WTC11 (cell line): Measurements from ENCODE around the gene KIF17. TPM values are rescaled to one million over a fixed set of nuclear protein-coding genes. Genes with fewer than 3 reads are reported as not detected.

Source experiments
- ATAC-seq: fragments of 200-7000 bp; cut with Tn5 transposase; 2 replicates; pipeline ENCODE4 v1.10.0; 2021; ENCODE audit warnings: mild to moderate bottlenecking, moderate library complexity
- CTCF ChIA-PET: fragments of 300-600 bp; sonication (Branson Sonifier 250); formaldehyde crosslinking; loops from one replicate; lab custom pipeline; 2021; ENCODE audit warnings: antibody characterized with exemption; lab: Charles Lee
- POLR2A ChIA-PET: fragments of 350-600 bp; sonication (Branson Sonifier 250); formaldehyde crosslinking; loops from one replicate; lab custom pipeline; 2021; ENCODE audit warnings: antibody characterized with exemption; lab: Charles Lee
- DNase-seq: peaks from one replicate; pipeline ENCODE4 v3.0.0; 2021; ENCODE audit warnings: low spot score
- H3K27ac Mint-ChIP-seq: 2 replicates; pipeline ENCODE4 v1.8.0; 2021; ENCODE audit warnings: mixed read lengths
- H3K27me3 Mint-ChIP-seq: 2 replicates; pipeline ENCODE4 v1.8.0; 2021; ENCODE audit warnings: low read depth, mild to moderate bottlenecking, moderate library complexity, mixed read lengths
- H3K36me3 Mint-ChIP-seq: 2 replicates; pipeline ENCODE4 v1.8.0; 2021; ENCODE audit warnings: mixed read lengths
- H3K4me1 Mint-ChIP-seq: 2 replicates; pipeline ENCODE4 v1.8.0; 2022; ENCODE audit warnings: mixed read lengths
- H3K4me3 Mint-ChIP-seq: 2 replicates; pipeline ENCODE4 v1.8.0; 2021; ENCODE audit warnings: mild to moderate bottlenecking, moderate library complexity, mixed read lengths
- H3K9me3 Mint-ChIP-seq: 2 replicates; pipeline ENCODE4 v1.8.0; 2021; ENCODE audit warnings: mixed read lengths
- ARID4B ChIP-seq: sonication (generic); formaldehyde crosslinking; IDR thresholded peaks from 2 replicates; pipeline ENCODE4 v1.8.0; 2023; ENCODE audit warnings: missing genetic modification reagents, mild to moderate bottlenecking, borderline replicate concordance
- HMGA2 ChIP-seq: fragments of 250-450 bp; sonication (Bioruptor Pico); IDR thresholded peaks from 2 replicates; pipeline ENCODE4 v1.4.0; 2021; ENCODE audit warnings: mild to moderate bottlenecking, moderate library complexity
- NFE2L1 ChIP-seq: sonication (generic); formaldehyde crosslinking; IDR thresholded peaks from 2 replicates; pipeline ENCODE4 v1.8.1; 2023; ENCODE audit warnings: missing genetic modification reagents
- OVOL2 ChIP-seq: fragments of 250-450 bp; sonication (Bioruptor Pico); IDR thresholded peaks from 2 replicates; pipeline ENCODE4 v1.9.0; 2021; ENCODE audit warnings: mild to moderate bottlenecking, borderline replicate concordance
- PRDM15 ChIP-seq: sonication (generic); formaldehyde crosslinking; IDR thresholded peaks from 2 replicates; pipeline ENCODE4 v1.8.0; 2022; ENCODE audit warnings: missing genetic modification reagents
- TEAD4 ChIP-seq: sonication (generic); formaldehyde crosslinking; IDR thresholded peaks from 2 replicates; pipeline ENCODE4 v1.8.0; 2022; ENCODE audit warnings: mild to moderate bottlenecking, missing genetic modification reagents
- total RNA-seq: library from RNA; stranded (reverse); gene quantifications from 3 replicates; pipeline ENCODE4 v1.2.3, GENCODE V29; 2021
- TF ChIP-seq, protein P1 (sequence below): sonication (generic); formaldehyde crosslinking; IDR thresholded peaks from 2 replicates; pipeline ENCODE4 v1.8.0; 2023; ENCODE audit warnings: mild to moderate bottlenecking, missing genetic modification reagents
- TF ChIP-seq, protein P2 (sequence below): sonication (generic); formaldehyde crosslinking; conservative IDR thresholded peaks from 2 replicates; pipeline ENCODE4 v1.8.1; 2023; ENCODE audit warnings: mild to moderate bottlenecking, low read depth, missing genetic modification reagents, moderate library complexity
- TF ChIP-seq, protein P3 (sequence below): sonication (generic); formaldehyde crosslinking; IDR thresholded peaks from 2 replicates; pipeline ENCODE4 v1.8.0; 2022; ENCODE audit warnings: mild to moderate bottlenecking, missing genetic modification reagents

The KIF17 gene
- total RNA-seq, 1 experiment from 2014 or later = 8.1 TPM

DNA sequence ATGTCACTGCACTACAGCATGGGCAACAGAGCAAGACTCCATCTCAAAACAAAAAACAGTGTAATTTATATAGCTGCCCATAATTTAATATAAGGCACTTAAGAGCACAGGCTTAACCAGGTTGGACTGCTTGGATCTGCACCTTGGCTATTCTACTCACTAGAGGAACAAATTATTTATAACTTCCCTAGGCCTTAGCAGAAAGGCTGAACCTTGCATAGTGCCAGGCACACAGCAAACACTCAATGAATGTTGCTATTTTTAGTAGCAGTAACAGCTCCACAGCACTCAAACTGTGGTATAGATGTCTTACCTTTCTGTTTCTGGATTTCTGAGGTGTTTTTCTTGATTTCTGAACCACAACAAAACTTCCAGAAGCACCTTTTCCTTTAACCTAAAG lies 49.5 kb upstream of the KIF17 start (continued):
- TF ChIP-seq, protein P1, sequence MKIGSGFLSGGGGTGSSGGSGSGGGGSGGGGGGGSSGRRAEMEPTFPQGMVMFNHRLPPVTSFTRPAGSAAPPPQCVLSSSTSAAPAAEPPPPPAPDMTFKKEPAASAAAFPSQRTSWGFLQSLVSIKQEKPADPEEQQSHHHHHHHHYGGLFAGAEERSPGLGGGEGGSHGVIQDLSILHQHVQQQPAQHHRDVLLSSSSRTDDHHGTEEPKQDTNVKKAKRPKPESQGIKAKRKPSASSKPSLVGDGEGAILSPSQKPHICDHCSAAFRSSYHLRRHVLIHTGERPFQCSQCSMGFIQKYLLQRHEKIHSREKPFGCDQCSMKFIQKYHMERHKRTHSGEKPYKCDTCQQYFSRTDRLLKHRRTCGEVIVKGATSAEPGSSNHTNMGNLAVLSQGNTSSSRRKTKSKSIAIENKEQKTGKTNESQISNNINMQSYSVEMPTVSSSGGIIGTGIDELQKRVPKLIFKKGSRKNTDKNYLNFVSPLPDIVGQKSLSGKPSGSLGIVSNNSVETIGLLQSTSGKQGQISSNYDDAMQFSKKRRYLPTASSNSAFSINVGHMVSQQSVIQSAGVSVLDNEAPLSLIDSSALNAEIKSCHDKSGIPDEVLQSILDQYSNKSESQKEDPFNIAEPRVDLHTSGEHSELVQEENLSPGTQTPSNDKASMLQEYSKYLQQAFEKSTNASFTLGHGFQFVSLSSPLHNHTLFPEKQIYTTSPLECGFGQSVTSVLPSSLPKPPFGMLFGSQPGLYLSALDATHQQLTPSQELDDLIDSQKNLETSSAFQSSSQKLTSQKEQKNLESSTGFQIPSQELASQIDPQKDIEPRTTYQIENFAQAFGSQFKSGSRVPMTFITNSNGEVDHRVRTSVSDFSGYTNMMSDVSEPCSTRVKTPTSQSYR (CRISPR knock-in tag) = no peak
- TF ChIP-seq HMGA2 = no peak
- no peak for TF ChIP-seq NFE2L1
- TF ChIP-seq, protein P2, sequence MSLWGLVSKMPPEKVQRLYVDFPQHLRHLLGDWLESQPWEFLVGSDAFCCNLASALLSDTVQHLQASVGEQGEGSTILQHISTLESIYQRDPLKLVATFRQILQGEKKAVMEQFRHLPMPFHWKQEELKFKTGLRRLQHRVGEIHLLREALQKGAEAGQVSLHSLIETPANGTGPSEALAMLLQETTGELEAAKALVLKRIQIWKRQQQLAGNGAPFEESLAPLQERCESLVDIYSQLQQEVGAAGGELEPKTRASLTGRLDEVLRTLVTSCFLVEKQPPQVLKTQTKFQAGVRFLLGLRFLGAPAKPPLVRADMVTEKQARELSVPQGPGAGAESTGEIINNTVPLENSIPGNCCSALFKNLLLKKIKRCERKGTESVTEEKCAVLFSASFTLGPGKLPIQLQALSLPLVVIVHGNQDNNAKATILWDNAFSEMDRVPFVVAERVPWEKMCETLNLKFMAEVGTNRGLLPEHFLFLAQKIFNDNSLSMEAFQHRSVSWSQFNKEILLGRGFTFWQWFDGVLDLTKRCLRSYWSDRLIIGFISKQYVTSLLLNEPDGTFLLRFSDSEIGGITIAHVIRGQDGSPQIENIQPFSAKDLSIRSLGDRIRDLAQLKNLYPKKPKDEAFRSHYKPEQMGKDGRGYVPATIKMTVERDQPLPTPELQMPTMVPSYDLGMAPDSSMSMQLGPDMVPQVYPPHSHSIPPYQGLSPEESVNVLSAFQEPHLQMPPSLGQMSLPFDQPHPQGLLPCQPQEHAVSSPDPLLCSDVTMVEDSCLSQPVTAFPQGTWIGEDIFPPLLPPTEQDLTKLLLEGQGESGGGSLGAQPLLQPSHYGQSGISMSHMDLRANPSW (CRISPR knock-in tag) = no peak

DNA sequence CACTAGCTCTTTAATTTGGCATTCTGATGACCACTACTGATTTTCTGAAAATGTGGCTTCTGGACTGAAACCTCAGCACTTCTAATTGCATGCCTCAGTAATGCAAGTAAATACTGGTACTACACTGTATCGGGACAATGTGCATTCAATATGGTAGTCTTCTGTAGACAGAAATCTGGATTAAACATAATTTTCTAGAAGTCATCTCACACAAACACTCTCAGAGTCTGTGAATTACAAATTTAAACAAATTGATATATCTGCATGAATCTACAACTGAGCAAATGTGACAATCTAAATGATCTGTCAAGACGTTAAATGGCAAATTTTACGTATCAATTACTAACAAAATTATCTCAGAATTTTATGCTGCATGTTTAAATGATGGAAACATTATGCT lies 45.6 kb upstream of the KIF17 start:
- POLR2A ChIA-PET = no interaction called here
- peaks cover 9% of the 10 kb centered on the region; the same call in 1 of the 2 replicates for H3K4me1 Mint-ChIP-seq
- H3K27me3 Mint-ChIP-seq = no peaks in the 10 kb centered on the region
- H3K36me3 Mint-ChIP-seq = peaks cover 83% of the 10 kb centered on the region
- no peak overlapping the region for H3K4me3 Mint-ChIP-seq
- no peak overlapping the region for H3K27ac Mint-ChIP-seq
- DNase-seq = no peak
- TF ChIP-seq, protein P3, sequence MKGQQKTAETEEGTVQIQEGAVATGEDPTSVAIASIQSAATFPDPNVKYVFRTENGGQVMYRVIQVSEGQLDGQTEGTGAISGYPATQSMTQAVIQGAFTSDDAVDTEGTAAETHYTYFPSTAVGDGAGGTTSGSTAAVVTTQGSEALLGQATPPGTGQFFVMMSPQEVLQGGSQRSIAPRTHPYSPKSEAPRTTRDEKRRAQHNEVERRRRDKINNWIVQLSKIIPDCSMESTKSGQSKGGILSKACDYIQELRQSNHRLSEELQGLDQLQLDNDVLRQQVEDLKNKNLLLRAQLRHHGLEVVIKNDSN (CRISPR knock-in tag) = no peak
- TF ChIP-seq TEAD4 (no peak), PRDM15 (CRISPR knock-in tag) (no peak), OVOL2 (no peak), ARID4B (CRISPR knock-in tag) (no peak)
- TF ChIP-seq, all 79 proteins: peak for 0
- CTCF ChIA-PET = no interaction called here
- ATAC-seq = no peak
- no peaks in the 10 kb centered on the region for H3K9me3 Mint-ChIP-seq
